Endodermal cell (in vitro differentiated cells): ENCODE data around the gene KCNN3. TPM values are rescaled to one million over a fixed set of nuclear protein-coding genes. Genes with fewer than 3 reads are reported as not detected.

Source experiments
- DNase-seq: peaks from one replicate; pipeline ENCODE4 v3.0.0-alpha.2; 2017
- H3K27ac ChIP-seq: 2 replicates; pipeline ENCODE4 v1.5.1; 2013; ENCODE audit warnings: mild to moderate bottlenecking, low read depth, low read length, moderate library complexity
- H3K27me3 ChIP-seq: 2 replicates; pipeline ENCODE4 v1.6.1; 2013; ENCODE audit warnings: mild to moderate bottlenecking, low read length, moderate library complexity; ENCODE audit not compliant: insufficient read depth, control insufficient read depth, poor library complexity, severe bottlenecking
- H3K36me3 ChIP-seq: 2 replicates; pipeline ENCODE4 v1.7.0; 2013; ENCODE audit warnings: mild to moderate bottlenecking, low read length, moderate library complexity; ENCODE audit not compliant: control insufficient read depth, insufficient read depth
- H3K4me1 ChIP-seq: one replicate; pipeline ENCODE4 v1.7.0; 2013; ENCODE audit warnings: low read length; ENCODE audit not compliant: control insufficient read depth, insufficient read depth
- H3K4me3 ChIP-seq: 2 replicates; pipeline ENCODE4 v1.5.1; 2013; ENCODE audit warnings: mild to moderate bottlenecking, low read length, moderate library complexity
- H3K9ac ChIP-seq: 2 replicates; pipeline ENCODE4 v1.6.1; 2013; ENCODE audit warnings: mild to moderate bottlenecking, low read length, moderate library complexity; ENCODE audit not compliant: poor library complexity, severe bottlenecking; ENCODE audit errors: extremely low read depth
- H3K9me3 ChIP-seq: 2 replicates; pipeline ENCODE4 v1.6.1; 2013; ENCODE audit warnings: mild to moderate bottlenecking, low read length, moderate library complexity; ENCODE audit not compliant: control insufficient read depth
- H3K27ac Mint-ChIP-seq: 2 replicates; pipeline ENCODE4 v1.8.0; 2020; ENCODE audit warnings: mixed read lengths
- H3K27me3 Mint-ChIP-seq: 2 replicates; pipeline ENCODE4 v1.8.0; 2021; ENCODE audit warnings: mild to moderate bottlenecking, mixed read lengths; ENCODE audit not compliant: insufficient read depth
- H3K36me3 Mint-ChIP-seq: 2 replicates; pipeline ENCODE4 v1.8.0; 2020; ENCODE audit warnings: low read depth, mixed read lengths
- H3K4me1 Mint-ChIP-seq: 2 replicates; pipeline ENCODE4 v1.8.0; 2020; ENCODE audit warnings: mixed read lengths
- H3K4me3 Mint-ChIP-seq: 2 replicates; pipeline ENCODE4 v1.8.0; 2020; ENCODE audit warnings: mild to moderate bottlenecking, moderate library complexity, mixed read lengths
- H3K9me3 Mint-ChIP-seq: 2 replicates; pipeline ENCODE4 v1.8.0; 2020; ENCODE audit warnings: mild to moderate bottlenecking, mixed read lengths
- CTCF ChIP-seq: fragments of 200-600 bp; sonication (generic); conservative IDR thresholded peaks from 2 replicates; pipeline ENCODE4 v1.5.0; 2021; ENCODE audit warnings: antibody characterized with exemption, mild to moderate bottlenecking
- WGBS, 2 experiments: methylation state at CpG; one replicate each; pipeline versions ENCODE4 v1.1.5 to v1.1.7; 2013; ENCODE audit warnings: missing lambda C conversion rate in 2 of 2, mixed read lengths in 1 of 2; ENCODE audit not compliant: insufficient coverage in 1 of 2, insufficient read length in 1 of 2; 5-methylcytosine and 5-hydroxymethylcytosine counted together
- total RNA-seq, 2 donors: library from RNA; stranded (reverse); fragmentation: NEBNext Ultra II Directional in 1 of 2; extraction: Animal tissue kit (Norgen Biotek cat#: 25700) in 1 of 2; gene quantifications; 2 replicates in 1 of 2; 3 replicates in 1 of 2; pipeline ENCODE4 v1.2.1, GENCODE V29; 2021

Gene KCNN3
- total RNA-seq, 2 donors from 2014 or later: 0.57 to 0.75 TPM

DNA sequence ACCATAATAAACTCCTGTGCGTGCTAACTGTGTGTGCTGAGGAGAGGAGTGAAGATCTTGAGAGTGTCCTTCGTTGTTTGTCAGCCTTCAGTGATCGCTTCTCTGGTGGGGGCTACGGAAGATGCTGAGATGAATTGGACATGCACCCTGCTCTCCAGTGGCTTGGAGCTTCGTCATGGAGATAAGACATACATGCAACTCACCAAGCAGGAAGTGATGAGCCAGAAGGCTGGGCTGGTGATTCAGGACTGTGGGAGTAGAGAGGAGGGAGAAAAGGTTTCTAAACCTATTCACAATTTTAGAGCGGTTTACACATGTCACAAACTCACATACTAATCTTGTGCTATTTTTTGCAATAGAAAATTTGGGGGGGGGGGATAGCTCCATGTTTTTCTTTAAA, 133.2 kb downstream of the KCNN3 start:
- H3K4me1 ChIP-seq: no peaks in the 10 kb centered on the region
- Mint-ChIP-seq H3K4me3 (no peak overlapping the region), H3K4me1 (peaks cover 5% of the 10 kb centered on the region), H3K9me3 (peaks cover 9% of the 10 kb centered on the region), H3K27me3 (peaks cover 5% of the 10 kb centered on the region), H3K27ac (no peak overlapping the region), H3K36me3 (no peaks in the 10 kb centered on the region)
- WGBS, 2 experiments: 80 to 87% methylated on average over 1 to 5 of the region's 6 CpGs
- DNase-seq: no peak
- H3K27ac ChIP-seq: no peak overlapping the region
- H3K4me3 ChIP-seq: no peak overlapping the region
- H3K36me3 ChIP-seq: no peaks in the 10 kb centered on the region
- no peaks in the 10 kb centered on the region for H3K27me3 ChIP-seq
- no peak for TF ChIP-seq CTCF
- no peak overlapping the region for H3K9ac ChIP-seq
- H3K9me3 ChIP-seq: peaks cover 3% of the 10 kb centered on the region

GRCh38 chr1:154735804-154736168, 134.3 kb downstream of the KCNN3 start:
- peak overlapping the region; percentile 48 for H3K27ac Mint-ChIP-seq
- 92 to 96% methylated on average over 3 to 4 of the region's 4 CpGs for WGBS, 2 experiments

DNA sequence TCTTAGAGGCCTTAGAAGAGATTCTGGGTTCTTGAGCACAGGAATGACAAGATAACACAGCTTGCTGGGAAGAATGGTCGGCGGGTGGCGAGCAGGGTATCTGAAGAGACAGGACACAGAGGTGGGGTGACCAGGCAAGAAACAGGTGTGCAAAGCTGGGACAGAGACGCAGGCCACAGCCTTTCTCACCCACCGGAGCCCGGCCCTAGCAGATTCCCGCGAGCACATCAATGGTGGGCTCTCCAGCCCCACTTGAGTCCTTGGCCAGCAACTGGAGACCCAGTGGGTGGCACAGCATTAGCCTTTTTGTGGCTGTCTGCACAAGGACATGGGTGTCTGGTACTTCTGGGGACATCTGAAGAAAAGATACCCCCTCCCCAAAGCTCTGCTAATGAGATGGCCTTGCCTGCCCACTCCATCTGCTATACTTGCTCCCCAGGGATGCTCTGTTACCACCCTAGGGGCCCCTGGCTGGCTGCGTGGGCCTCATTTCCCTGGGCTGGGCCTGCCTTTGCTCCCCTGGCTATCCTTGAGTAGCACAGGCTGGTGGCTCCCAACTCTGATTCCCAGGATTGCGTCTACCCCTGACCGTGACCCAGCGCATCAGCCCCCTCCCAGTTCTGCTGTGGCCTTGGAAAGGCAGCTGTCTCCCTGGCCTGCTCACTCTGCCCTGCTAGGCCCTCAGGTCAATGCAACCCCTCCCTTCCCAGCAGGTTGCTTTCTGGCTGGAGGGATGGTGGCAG, 134.8 kb downstream of the KCNN3 start:
- no peaks in the 10 kb centered on the region for H3K36me3 Mint-ChIP-seq
- no peak overlapping the region for H3K4me3 ChIP-seq

More at GRCh38 chr1:154735804-154736168, 134.3 kb downstream of the KCNN3 start:
- Histone ChIP-seq H3K36me3 (no peaks in the 10 kb centered on the region), H3K9me3 (peaks cover 3% of the 10 kb centered on the region), H3K4me1 (peaks cover 6% of the 10 kb centered on the region), H3K27ac (no peak overlapping the region), H3K27me3 (no peaks in the 10 kb centered on the region), H3K4me3 (no peak overlapping the region), H3K9ac (no peak overlapping the region)
- TF ChIP-seq CTCF: no peak
- peaks cover 5% of the 10 kb centered on the region for H3K9me3 Mint-ChIP-seq
- H3K4me3 Mint-ChIP-seq: no peak overlapping the region
- peaks cover 5% of the 10 kb centered on the region for H3K27me3 Mint-ChIP-seq
- no peak for DNase-seq
- no peaks in the 10 kb centered on the region for H3K36me3 Mint-ChIP-seq
- H3K4me1 Mint-ChIP-seq: peaks cover 9% of the 10 kb centered on the region

More for the DNA sequence above, 134.8 kb downstream of the KCNN3 start:
- peaks cover 5% of the 10 kb centered on the region for H3K27me3 Mint-ChIP-seq
- H3K27ac Mint-ChIP-seq: peak overlapping the region; percentile 48
- H3K9ac ChIP-seq: no peak overlapping the region
- H3K36me3 ChIP-seq: no peaks in the 10 kb centered on the region
- peaks cover under 1% of the 10 kb centered on the region for H3K9me3 Mint-ChIP-seq
- no peak overlapping the region for H3K4me3 Mint-ChIP-seq
- H3K27me3 ChIP-seq: no peaks in the 10 kb centered on the region
- no peak for TF ChIP-seq CTCF
- WGBS, 2 experiments: 94 to 97% methylated on average over 10 to 12 of the region's 12 CpGs
- H3K4me1 ChIP-seq: peaks cover 8% of the 10 kb centered on the region
- DNase-seq: no peak
- peaks cover 14% of the 10 kb centered on the region for H3K4me1 Mint-ChIP-seq
- peaks cover 2% of the 10 kb centered on the region for H3K9me3 ChIP-seq
- no peak overlapping the region for H3K27ac ChIP-seq
